Heart left ventricle (tissue), 16 donors: ENCODE results near the gene KCNH3. TPM values are rescaled to one million over a fixed set of nuclear protein-coding genes. Genes with fewer than 3 reads are reported as not detected.

Experiments used
- ATAC-seq, 4 donors: fragments of 200-7000 bp; cut with Tn5 transposase; one replicate each; pipeline ENCODE4 v1.9.1; 2020 to 2022; ENCODE audit warnings: moderate library complexity in 4 of 4, mild to moderate bottlenecking in 3 of 4, moderate number of reproducible peaks in 1 of 4
- DNase-seq, 5 donors: peaks; one replicate each; pipeline ENCODE4 v3.0.0-alpha.2; 2020
- H3K27ac ChIP-seq, 12 donors: fragments of 200-600 bp; sonication (generic) in 4 of 12; one replicate each; pipeline versions ENCODE4 v1.5.0 to v1.8.0; 2016 to 2022; ENCODE audit warnings: mild to moderate bottlenecking in 2 of 12
- H3K27me3 ChIP-seq, 9 donors: fragments of 200-600 bp; sonication (generic) in 2 of 9; one replicate each; pipeline versions ENCODE4 v1.5.1 to v1.8.0; 2016 to 2022; ENCODE audit warnings: mild to moderate bottlenecking in 3 of 9
- H3K36me3 ChIP-seq, 9 donors: fragments of 200-600 bp; sonication (generic) in 2 of 9; one replicate each; pipeline versions ENCODE4 v1.5.0 to v1.8.0; 2018 to 2022; ENCODE audit warnings: mild to moderate bottlenecking in 2 of 9
- H3K4me1 ChIP-seq, 12 donors: fragments of 200-600 bp; sonication (generic) in 4 of 12; one replicate each; pipeline versions ENCODE4 v1.5.0 to v1.8.0; 2016 to 2022; ENCODE audit warnings: mild to moderate bottlenecking in 3 of 12
- H3K4me3 ChIP-seq, 12 donors: fragments of 200-600 bp; sonication (generic) in 4 of 12; one replicate each; pipeline versions ENCODE4 v1.5.0 to v1.8.0; 2017 to 2022; ENCODE audit warnings: mild to moderate bottlenecking in 9 of 12, moderate library complexity in 4 of 12
- H3K9me3 ChIP-seq, 12 donors: fragments of 200-600 bp; sonication (generic) in 4 of 12; one replicate each; pipeline versions ENCODE4 v1.5.0 to v1.8.0; 2016 to 2022; ENCODE audit warnings: mild to moderate bottlenecking in 1 of 12
- CTCF ChIP-seq, 12 donors: fragments of 200-600 bp; sonication (generic) in 4 of 12; IDR thresholded peaks; one replicate each; pipeline versions ENCODE4 v1.5.0 to v1.8.0; 2018 to 2022; ENCODE audit warnings: antibody characterized with exemption in 12 of 12, mild to moderate bottlenecking in 5 of 12
- POLR2A ChIP-seq, 2 donors: fragments of 450-650 bp; IDR thresholded peaks; one replicate each; pipeline ENCODE4 v1.6.1; 2017; ENCODE audit warnings: antibody characterized with exemption in 2 of 2, mild to moderate bottlenecking in 2 of 2, moderate library complexity in 2 of 2
- WGBS, 4 donors: extraction: QIAGEN DNeasy Blood & Tissue Kit in 2 of 4; methylation state at CpG; one replicate each; pipeline versions ENCODE4 v1.1.5 to v1.1.7; 2013 to 2018; 5-methylcytosine and 5-hydroxymethylcytosine counted together
- intact Hi-C, 10 donors: fragments of 100-400 bp; cut with DNase I; formaldehyde crosslinking; loops; one replicate each; pipeline versions ENCODE4 v1.11.1 to v1.14.2; 2022
- polyA plus RNA-seq, 2 donors: library from polyadenylated mRNA; stranded (reverse); fragments of 200-250 nt; gene quantifications; one replicate each; pipeline ENCODE4 v1.2.3, GENCODE V29; 2013
- total RNA-seq, 9 donors: library from RNA; depleted of rRNA in 2 of 9; stranded (reverse); fragments of >200 nt in 2 of 9; fragmentation: NEBNext Ultra II Directional in 3 of 9; extraction: Animal tissue kit (Norgen Biotek cat#: 25700) in 3 of 9; gene quantifications; one replicate each; pipeline versions ENCODE4 v1.1.0 to v1.2.4, GENCODE V29; 2016 to 2023
- donor health status: ischemic (EF 13 %, LVEDD 7.1; RV severe dilation, severe dysfunction).
- donor health status: healthy with polysubstance abuse.
- donor health status: DM: no; HTN: yes; CAD: no.
- donor health status: DM: no; HTN: no; CAD: no.
- donor health status: ischemic (EF 25% LVEDD 6.9; RV normal size, moderate dysfunction).
- donor health status: ischemic (EF 25% LVEDD 5.7; RV mildly dilated, moderate dysfunction).
- donor health status: healthy.
- donor health status: DM: yes; HTN: yes; CAD: no.
- donor health status: ischemic (EF 35%, LVEDD 5.7; RV mildly dilated, moderate dysfunction).
- donor health status: nonischemic (EF 11% LVEDD 7.7; RV severe dilation, severe dysfunction).
- donor health status: DM: yes; HTN: yes; CAD: no.
- donor health status: PGD.
- donor health status: ischemic (EF 29% LVEDD 5.4; RV normal size, mild dysfunction).
- donor health status: nonischemic (EF 23%, LVEDD 6.1; RV moderate dilation, normal function).

The KCNH3 gene
- total and polyA plus RNA-seq, 11 donors: 0.14 to 2.2 (median 0.40) TPM

GRCh38 chr12:49566361-49566760, 27.5 kb downstream of the KCNH3 start:
- intact Hi-C loops: no loop called here
- DNase-seq: peak in 1 of 5 donors; percentile 25
- Histone ChIP-seq H3K9me3 (no peaks in the 10 kb centered on the region), H3K36me3 (peaks cover 0 to 41% (median 37%) of the 10 kb centered on the region in 9 donors), H3K4me1 (peaks cover 0 to 62% (median 43%) of the 10 kb centered on the region in 12 donors), H3K27ac (peak overlapping the region; percentile 80 to 98 (median 94)), H3K4me3 (peak overlapping the region in 7 of 12 donors; percentile 68 to 99 (median 82)), H3K27me3 (no peaks in the 10 kb centered on the region)
- no peak for ATAC-seq
- WGBS, 4 donors: 73 to 94% (median 91%) methylated on average over 12 to 13 of the region's 13 CpGs
- TF ChIP-seq POLR2A (IDR thresholded peaks at IDR 0.05): no peak
- TF ChIP-seq CTCF (IDR thresholded peaks at IDR 0.05): no peak

- intact Hi-C loops: no loop called here
- Histone ChIP-seq H3K4me3 (peak overlapping the region; percentile 50 to 99 (median 82)), H3K4me1 (peaks cover 0 to 62% (median 43%) of the 10 kb centered on the region in 12 donors), H3K36me3 (peaks cover 0 to 32% (median 28%) of the 10 kb centered on the region in 9 donors), H3K27ac (peak overlapping the region; percentile 61 to 98 (median 94)), H3K9me3 (no peaks in the 10 kb centered on the region), H3K27me3 (no peaks in the 10 kb centered on the region)
- DNase-seq (no peak), ATAC-seq (peak in 3 of 4 donors; percentile 1 to 5 (median 1))
- no peak for TF ChIP-seq CTCF (IDR thresholded peaks at IDR 0.05)
- TF ChIP-seq POLR2A (IDR thresholded peaks at IDR 0.05): no peak
- WGBS, 4 donors: 5 to 9% (median 6%) methylated on average over 11 of the region's 11 CpGs
Measured at GRCh38 chr12:49567302-49567610, 28.4 kb downstream of the KCNH3 start.

GRCh38 chr12:49567611-49568441, 29.0 kb downstream of the KCNH3 start, which contains the start of gene MCRS1:
Gene MCRS1 (minus strand): TSS chr12:49568142. CDS start chr12:49566731, 1,411 bp downstream.
- WGBS, 4 donors: 0 to 1% (median 0%) methylated on average over 45 to 54 of the region's 54 CpGs
- H3K36me3 ChIP-seq: peaks cover 0 to 26% (median 22%) of the 10 kb centered on the region in 9 donors
- DNase-seq: peak; percentile 88 to 92 (median 90)
- no peaks in the 10 kb centered on the region for H3K27me3 ChIP-seq
- peak within 1 kb of the TSS; percentile 61 to 98 (median 94) for H3K27ac ChIP-seq
- intact Hi-C loops: loop anchor here in 1 of 10 donors (1.0 kb wide), 1 partner anchor 55 kb away; the partner anchor contains the start of gene PRPF40B
- H3K9me3 ChIP-seq: no peaks in the 10 kb centered on the region
- peaks cover 0 to 62% (median 43%) of the 10 kb centered on the region in 12 donors for H3K4me1 ChIP-seq
- peak; percentile 65 to 89 (median 79) for ATAC-seq
- H3K4me3 ChIP-seq: peak within 1 kb of the TSS; percentile 50 to 99 (median 82)
- TF ChIP-seq POLR2A (IDR thresholded peaks at IDR 0.05) (peak in 1 of 2 donors; percentile 65), CTCF (IDR thresholded peaks at IDR 0.05) (no peak)
